C4-2B (cell line): ENCODE results near the gene ACOT7.

Source experiments
- ZFX ChIP-seq: fragments of 450-650 bp; IDR thresholded peaks from 2 replicates; pipeline ENCODE4 v1.6.1; 2017
- TF ChIP-seq, protein P1 (sequence below): fragments of 450-650 bp; conservative IDR thresholded peaks from 2 replicates; pipeline ENCODE4 v1.5.1; 2017; ENCODE audit warnings: mild to moderate bottlenecking

- TF ChIP-seq, protein P1, sequence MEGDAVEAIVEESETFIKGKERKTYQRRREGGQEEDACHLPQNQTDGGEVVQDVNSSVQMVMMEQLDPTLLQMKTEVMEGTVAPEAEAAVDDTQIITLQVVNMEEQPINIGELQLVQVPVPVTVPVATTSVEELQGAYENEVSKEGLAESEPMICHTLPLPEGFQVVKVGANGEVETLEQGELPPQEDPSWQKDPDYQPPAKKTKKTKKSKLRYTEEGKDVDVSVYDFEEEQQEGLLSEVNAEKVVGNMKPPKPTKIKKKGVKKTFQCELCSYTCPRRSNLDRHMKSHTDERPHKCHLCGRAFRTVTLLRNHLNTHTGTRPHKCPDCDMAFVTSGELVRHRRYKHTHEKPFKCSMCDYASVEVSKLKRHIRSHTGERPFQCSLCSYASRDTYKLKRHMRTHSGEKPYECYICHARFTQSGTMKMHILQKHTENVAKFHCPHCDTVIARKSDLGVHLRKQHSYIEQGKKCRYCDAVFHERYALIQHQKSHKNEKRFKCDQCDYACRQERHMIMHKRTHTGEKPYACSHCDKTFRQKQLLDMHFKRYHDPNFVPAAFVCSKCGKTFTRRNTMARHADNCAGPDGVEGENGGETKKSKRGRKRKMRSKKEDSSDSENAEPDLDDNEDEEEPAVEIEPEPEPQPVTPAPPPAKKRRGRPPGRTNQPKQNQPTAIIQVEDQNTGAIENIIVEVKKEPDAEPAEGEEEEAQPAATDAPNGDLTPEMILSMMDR, result no peak
- no peak for TF ChIP-seq ZFX
Measured at GRCh38 chr1:6275826-6276782, 117.5 kb downstream of the ACOT7 start.
